Measurements from ENCODE around the gene MARCHF3.
"Not testable (repeated sequence)": the region's sequence is repeated elsewhere in the genome, so short reads cannot be mapped to it uniquely, and the experiment has no call there.

Gene MARCHF3

DNA sequence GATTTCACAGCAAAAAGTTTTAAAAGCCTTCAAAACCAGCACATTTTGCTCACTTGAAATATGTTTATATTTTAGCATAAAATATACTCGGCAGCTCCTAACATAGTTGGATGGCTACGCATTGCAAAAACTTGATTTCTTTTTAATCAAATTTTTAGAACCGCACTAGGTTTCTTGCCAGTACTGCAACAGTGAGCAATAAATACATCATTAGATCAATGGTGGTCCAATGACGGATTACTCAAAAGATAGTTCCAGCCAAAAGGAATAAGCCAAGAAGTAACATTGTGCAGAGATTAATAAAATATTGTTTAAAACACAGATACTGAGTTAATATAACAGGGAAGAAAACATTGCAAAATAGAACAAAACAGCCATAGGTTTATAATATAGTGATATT, 5.5 kb downstream of the MARCHF3 start:
- Histone ChIP-seq H3K4me3 (ENCODE audit: low read length) (no peak overlapping the region), H3K36me3 (replicated peaks; ENCODE audit: insufficient read depth, low read length) (no peaks in the 10 kb centered on the region), H3K4me1 (ENCODE audit: low read length) (peaks cover 12% of the 10 kb centered on the region), H3K4me2 (ENCODE audit: low read depth, low read length) (no peak overlapping the region), H3F3A (ENCODE audit: insufficient read depth, low read length) (no peaks in the 10 kb centered on the region), H3K9me3 (replicated peaks; ENCODE audit: insufficient read depth, low read length) (no peaks in the 10 kb centered on the region), H2AFZ (ENCODE audit: low read length) (no peak overlapping the region), H3K27me3 (replicated peaks; ENCODE audit: insufficient read depth, low read length) (no peaks in the 10 kb centered on the region), H4K20me1 (ENCODE audit: insufficient read depth, low read length) (no peaks in the 10 kb centered on the region), H3K9ac (ENCODE audit: low read length) (no peak overlapping the region), H3K79me2 (ENCODE audit: low read length) (peaks cover 58% of the 10 kb centered on the region), H3K27ac (ENCODE audit: low read length) (no peak overlapping the region), H3K9me2 (replicated peaks; ENCODE audit: insufficient read depth, low read length) (no peaks in the 10 kb centered on the region)
- no peak for DNase-seq
- TF ChIP-seq, protein P1, sequence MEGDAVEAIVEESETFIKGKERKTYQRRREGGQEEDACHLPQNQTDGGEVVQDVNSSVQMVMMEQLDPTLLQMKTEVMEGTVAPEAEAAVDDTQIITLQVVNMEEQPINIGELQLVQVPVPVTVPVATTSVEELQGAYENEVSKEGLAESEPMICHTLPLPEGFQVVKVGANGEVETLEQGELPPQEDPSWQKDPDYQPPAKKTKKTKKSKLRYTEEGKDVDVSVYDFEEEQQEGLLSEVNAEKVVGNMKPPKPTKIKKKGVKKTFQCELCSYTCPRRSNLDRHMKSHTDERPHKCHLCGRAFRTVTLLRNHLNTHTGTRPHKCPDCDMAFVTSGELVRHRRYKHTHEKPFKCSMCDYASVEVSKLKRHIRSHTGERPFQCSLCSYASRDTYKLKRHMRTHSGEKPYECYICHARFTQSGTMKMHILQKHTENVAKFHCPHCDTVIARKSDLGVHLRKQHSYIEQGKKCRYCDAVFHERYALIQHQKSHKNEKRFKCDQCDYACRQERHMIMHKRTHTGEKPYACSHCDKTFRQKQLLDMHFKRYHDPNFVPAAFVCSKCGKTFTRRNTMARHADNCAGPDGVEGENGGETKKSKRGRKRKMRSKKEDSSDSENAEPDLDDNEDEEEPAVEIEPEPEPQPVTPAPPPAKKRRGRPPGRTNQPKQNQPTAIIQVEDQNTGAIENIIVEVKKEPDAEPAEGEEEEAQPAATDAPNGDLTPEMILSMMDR (IDR thresholded peaks at IDR 0.05; ENCODE audit: low read length) = no peak
- TF ChIP-seq EZH2 (optimal IDR thresholded peaks at IDR 0.05; ENCODE audit: low read depth, low read length) (no peak), EZH2phosphoT487 (IDR thresholded peaks at IDR 0.05; ENCODE audit: low read length) (no peak)

DNA sequence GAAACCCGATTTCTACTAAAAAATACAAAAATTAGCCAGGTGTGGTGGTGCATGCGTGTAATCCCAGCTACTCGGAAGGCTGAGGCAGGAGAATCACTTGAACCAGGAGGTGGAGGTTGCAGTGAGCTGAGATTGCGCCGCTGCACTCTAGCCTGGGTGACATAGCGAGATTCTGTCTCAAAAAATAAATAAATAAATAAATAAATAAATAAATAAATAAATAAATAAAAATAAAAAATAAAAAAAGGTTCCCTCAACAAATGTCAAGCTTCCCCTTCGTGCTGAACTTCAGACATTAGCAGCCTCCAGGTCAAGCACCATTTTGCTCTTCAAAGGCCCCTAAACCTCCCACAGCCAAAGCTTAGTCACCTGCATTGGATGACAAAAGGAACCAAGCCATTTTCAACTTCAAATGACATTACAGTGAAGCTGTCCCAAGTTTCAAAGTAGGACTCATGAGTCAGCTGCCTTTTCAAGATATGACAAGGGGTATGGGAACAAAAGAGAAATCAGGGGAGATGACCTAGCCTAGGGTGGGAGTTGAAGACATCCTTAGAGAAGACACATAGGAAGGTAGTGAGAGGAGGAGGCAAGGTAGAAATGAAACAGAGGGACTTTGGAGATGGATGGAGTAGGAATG, 6.7 kb downstream of the MARCHF3 start:
- Histone ChIP-seq H3K4me1 (ENCODE audit: low read length) (peaks cover 12% of the 10 kb centered on the region), H3K79me2 (ENCODE audit: low read length) (peaks cover 47% of the 10 kb centered on the region)
- H2AFZ ChIP-seq (ENCODE audit: low read length); H3K9me2 ChIP-seq (replicated peaks; ENCODE audit: insufficient read depth, low read length); H3K9ac ChIP-seq (ENCODE audit: low read length); H3F3A ChIP-seq (ENCODE audit: insufficient read depth, low read length); H3K4me3 ChIP-seq (ENCODE audit: low read length); DNase-seq; H3K27me3 ChIP-seq (replicated peaks; ENCODE audit: insufficient read depth, low read length); H3K36me3 ChIP-seq (replicated peaks; ENCODE audit: insufficient read depth, low read length); H3K27ac ChIP-seq (ENCODE audit: low read length); H3K9me3 ChIP-seq (replicated peaks; ENCODE audit: insufficient read depth, low read length); H3K4me2 ChIP-seq (ENCODE audit: low read depth, low read length); H4K20me1 ChIP-seq (ENCODE audit: insufficient read depth, low read length): not testable (repeated sequence)

DNA sequence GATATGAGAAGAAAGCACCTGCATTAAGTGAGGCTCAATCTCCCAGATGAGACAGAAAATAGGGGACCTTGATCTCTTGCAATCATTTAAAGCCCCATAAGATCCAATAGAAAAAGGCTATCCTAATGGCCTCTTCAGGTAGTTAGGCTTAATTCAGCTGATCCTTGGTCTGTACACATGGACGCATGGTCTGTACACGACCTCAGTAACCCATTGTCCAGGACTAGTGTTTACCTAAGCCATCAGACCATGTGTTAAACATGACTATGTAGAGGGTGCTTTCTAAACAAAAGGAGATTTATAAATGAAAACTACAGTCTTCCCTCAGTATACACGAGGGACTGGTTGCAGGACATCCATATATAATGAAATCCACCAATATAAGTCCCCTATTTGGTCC, 7.5 kb downstream of the MARCHF3 start:
- H3K9me2 ChIP-seq (replicated peaks; ENCODE audit: insufficient read depth, low read length) = no peaks in the 10 kb centered on the region
- no peak overlapping the region for H3K9ac ChIP-seq (ENCODE audit: low read length)
- H3K4me1 ChIP-seq (ENCODE audit: low read length) = peaks cover 10% of the 10 kb centered on the region
- H3K27me3 ChIP-seq (replicated peaks; ENCODE audit: insufficient read depth, low read length) = no peaks in the 10 kb centered on the region
- TF ChIP-seq, protein P1 (IDR thresholded peaks at IDR 0.05; ENCODE audit: low read length) = no peak
- no peak for TF ChIP-seq EZH2phosphoT487 (IDR thresholded peaks at IDR 0.05; ENCODE audit: low read length)
- TF ChIP-seq EZH2 (optimal IDR thresholded peaks at IDR 0.05; ENCODE audit: low read depth, low read length) = no peak
- peaks cover 43% of the 10 kb centered on the region for H3K79me2 ChIP-seq (ENCODE audit: low read length)
- H3K9me3 ChIP-seq (replicated peaks; ENCODE audit: insufficient read depth, low read length) = no peaks in the 10 kb centered on the region
- no peak overlapping the region for H3K4me3 ChIP-seq (ENCODE audit: low read length)
- no peaks in the 10 kb centered on the region for H4K20me1 ChIP-seq (ENCODE audit: insufficient read depth, low read length)
- H2AFZ ChIP-seq (ENCODE audit: low read length) = no peak overlapping the region
- H3K27ac ChIP-seq (ENCODE audit: low read length) = no peak overlapping the region
- H3K4me2 ChIP-seq (ENCODE audit: low read depth, low read length) = no peak overlapping the region
- H3F3A ChIP-seq (ENCODE audit: insufficient read depth, low read length) = no peaks in the 10 kb centered on the region
- no peak for DNase-seq
- no peaks in the 10 kb centered on the region for H3K36me3 ChIP-seq (replicated peaks; ENCODE audit: insufficient read depth, low read length)

DNA sequence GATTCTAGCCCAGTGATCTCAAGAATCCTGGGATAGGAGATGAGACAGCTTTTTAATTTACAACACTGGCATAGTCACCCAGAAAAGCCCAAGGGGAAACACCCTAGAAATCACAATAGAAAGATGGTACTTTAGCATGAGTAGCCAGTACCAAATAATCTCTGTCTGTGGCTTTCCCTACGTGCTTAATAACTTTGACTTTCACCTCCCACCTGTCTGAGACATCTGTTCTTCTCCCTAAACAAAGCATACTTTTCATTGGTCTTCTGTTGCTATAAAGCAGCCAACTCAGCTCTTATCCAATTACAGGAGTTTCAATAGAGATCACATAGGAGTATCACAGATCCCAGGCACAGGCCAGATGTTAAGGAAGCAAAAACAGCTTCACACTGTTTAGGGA, 10.4 kb downstream of the MARCHF3 start:
- Histone ChIP-seq H3K9ac (ENCODE audit: low read length) (no peak overlapping the region), H3K27ac (ENCODE audit: low read length) (no peak overlapping the region), H3K4me3 (ENCODE audit: low read length) (no peak overlapping the region), H3K4me1 (ENCODE audit: low read length) (peaks cover 10% of the 10 kb centered on the region), H3K27me3 (replicated peaks; ENCODE audit: insufficient read depth, low read length) (no peaks in the 10 kb centered on the region), H3K9me2 (replicated peaks; ENCODE audit: insufficient read depth, low read length) (no peaks in the 10 kb centered on the region), H3F3A (ENCODE audit: insufficient read depth, low read length) (no peaks in the 10 kb centered on the region), H2AFZ (ENCODE audit: low read length) (no peak overlapping the region), H3K4me2 (ENCODE audit: low read depth, low read length) (no peak overlapping the region), H3K36me3 (replicated peaks; ENCODE audit: insufficient read depth, low read length) (no peaks in the 10 kb centered on the region), H3K9me3 (replicated peaks; ENCODE audit: insufficient read depth, low read length) (no peaks in the 10 kb centered on the region), H3K79me2 (ENCODE audit: low read length) (peaks cover 28% of the 10 kb centered on the region), H4K20me1 (ENCODE audit: insufficient read depth, low read length) (no peaks in the 10 kb centered on the region)
- DNase-seq = peak; percentile 25
- TF ChIP-seq EZH2phosphoT487 (IDR thresholded peaks at IDR 0.05; ENCODE audit: low read length) (no peak), EZH2 (optimal IDR thresholded peaks at IDR 0.05; ENCODE audit: low read depth, low read length) (no peak)
- TF ChIP-seq, protein P1 (IDR thresholded peaks at IDR 0.05; ENCODE audit: low read length) = no peak

DNA sequence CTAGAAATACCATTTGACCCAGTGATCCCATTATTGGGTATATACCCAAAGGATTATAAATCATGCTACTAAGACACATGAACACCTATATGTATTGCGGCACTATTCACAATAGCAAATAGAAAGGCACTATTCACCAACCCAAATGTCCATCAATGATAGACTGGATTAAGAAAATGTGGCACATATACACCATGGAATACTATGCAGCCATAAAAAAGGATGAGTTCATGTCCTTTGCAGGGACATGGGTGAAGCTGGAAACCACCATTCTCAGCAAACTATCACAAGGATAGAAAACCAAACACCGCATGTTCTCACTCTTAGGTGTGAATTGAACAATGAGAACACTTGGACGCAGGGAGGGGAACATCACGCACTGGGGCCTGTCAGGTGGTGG, 13.6 kb downstream of the MARCHF3 start:
- not testable (repeated sequence) for H3K36me3 ChIP-seq (replicated peaks; ENCODE audit: insufficient read depth, low read length); H3K4me2 ChIP-seq (ENCODE audit: low read depth, low read length); H2AFZ ChIP-seq (ENCODE audit: low read length); H3K27me3 ChIP-seq (replicated peaks; ENCODE audit: insufficient read depth, low read length); H3K4me3 ChIP-seq (ENCODE audit: low read length); H3K27ac ChIP-seq (ENCODE audit: low read length); H3F3A ChIP-seq (ENCODE audit: insufficient read depth, low read length); H3K9me2 ChIP-seq (replicated peaks; ENCODE audit: insufficient read depth, low read length); H3K9me3 ChIP-seq (replicated peaks; ENCODE audit: insufficient read depth, low read length); DNase-seq; H3K9ac ChIP-seq (ENCODE audit: low read length); H4K20me1 ChIP-seq (ENCODE audit: insufficient read depth, low read length)
- peaks cover 16% of the 10 kb centered on the region for H3K4me1 ChIP-seq (ENCODE audit: low read length)
- peaks cover 26% of the 10 kb centered on the region for H3K79me2 ChIP-seq (ENCODE audit: low read length)

Data from MM.1S (cell line).